HepG2 (cell line): Measurements from ENCODE around the gene KIRREL3. TPM values are rescaled to one million over a fixed set of nuclear protein-coding genes. Genes with fewer than 3 reads are reported as not detected.

Source experiments
- ATAC-seq: fragments of 200-7000 bp; cut with Tn5 transposase; 3 replicates; pipeline ENCODE4 v1.9.1; 2020; ENCODE audit warnings: mild to moderate bottlenecking, moderate library complexity
- BruUV-seq: library from RNA; stranded (reverse); fragments of 400-500 nt; replicated peaks from 2 replicates; lab custom pipeline; 2021; lab: Mats Ljungman, UMichigan
- CTCF ChIA-PET: fragments of 300-600 bp; formaldehyde crosslinking; extraction: SDS; loops from one replicate; lab custom pipeline; 2021; ENCODE audit warnings: low total read pairs, inconsistent platforms, low intra/inter-chr PET ratio; lab: Yijun Ruan, JAX
- POLR2A ChIA-PET: fragments of 350-600 bp; sonication (Branson Sonifier 250); formaldehyde crosslinking; loops from one replicate; lab custom pipeline; 2020; ENCODE audit warnings: antibody characterized with exemption, inconsistent platforms; lab: Yijun Ruan, JAX
- DNase-seq: peaks from one replicate; pipeline ENCODE4 v3.0.0-alpha.2; 2015; ENCODE audit warnings: low spot score
- FAIRE-seq: peaks from 3 replicates; lab custom pipeline; 2011; peaks lifted over from hg19 to GRCh38; lab: Jason Lieb, UNC
- H2AFZ ChIP-seq: one replicate; pipeline ENCODE4 v1.6.1; 2011; ENCODE audit warnings: low read length, inconsistent platforms
- H3K27ac ChIP-seq: fragments of 300-600 bp; 3 replicates; pipeline ENCODE4 v1.8.0; 2011; ENCODE audit warnings: mixed run types, mild to moderate bottlenecking, mixed read lengths, low read length, inconsistent platforms; ENCODE audit not compliant: insufficient read depth; ENCODE audit errors: extremely low read length
- H3K27me3 ChIP-seq, 2 experiments: fragments of 200-600 bp in 1 of 2; 2 replicates in 1 of 2; 3 replicates in 1 of 2; pipeline versions ENCODE4 v1.6.0 to v1.8.0; 2011; ENCODE audit warnings: low read length in 2 of 2, mild to moderate bottlenecking in 2 of 2, moderate library complexity in 2 of 2, inconsistent platforms in 1 of 2; ENCODE audit not compliant: insufficient read depth in 2 of 2, control insufficient read depth in 1 of 2
- H3K36me3 ChIP-seq, 2 experiments: fragments of 200-600 bp in 1 of 2; replicated peaks in 1 of 2; 2 replicates in 1 of 2; 3 replicates in 1 of 2; pipeline versions ENCODE4 v1.5.1 to v1.8.0; 2011; ENCODE audit warnings: low read length in 2 of 2, inconsistent platforms in 1 of 2; ENCODE audit not compliant: insufficient read depth in 2 of 2, control insufficient read depth in 1 of 2
- H3K4me1 ChIP-seq: 2 replicates; pipeline ENCODE4 v1.5.1; 2012; ENCODE audit warnings: low read length, inconsistent platforms; ENCODE audit not compliant: insufficient read depth
- H3K4me2 ChIP-seq: 2 replicates; pipeline ENCODE4 v1.6.0; 2011; ENCODE audit warnings: low read depth, low read length, inconsistent platforms
- H3K4me3 ChIP-seq, 3 experiments: fragments of 200-600 bp in 1 of 3; sonication (generic), shearing (Covaris generic) in 1 of 3; replicated peaks in 1 of 3; 2 replicates each; pipeline ENCODE4 v1.5.1; 2011 to 2016; ENCODE audit warnings: low read length in 3 of 3, inconsistent platforms in 2 of 3, low read depth in 2 of 3, mild to moderate bottlenecking in 2 of 3, control low read depth in 1 of 3, mixed read lengths in 1 of 3; ENCODE audit not compliant: insufficient read depth in 1 of 3
- H3K79me2 ChIP-seq: one replicate; pipeline ENCODE4 v1.6.1; 2011; ENCODE audit warnings: low read length, inconsistent platforms; ENCODE audit not compliant: insufficient read depth
- H3K9ac ChIP-seq: 2 replicates; pipeline ENCODE4 v1.6.0; 2011; ENCODE audit warnings: mild to moderate bottlenecking, low read depth, low read length, inconsistent platforms; ENCODE audit not compliant: insufficient read depth
- H3K9me3 ChIP-seq: 2 replicates; pipeline ENCODE4 v1.5.1; 2012; ENCODE audit warnings: mild to moderate bottlenecking, low read length
- H4K20me1 ChIP-seq: 2 replicates; pipeline ENCODE4 v1.6.0; 2011; ENCODE audit warnings: inconsistent platforms, mild to moderate bottlenecking, low read length, moderate library complexity; ENCODE audit not compliant: insufficient read depth
- ARNTL ChIP-seq: sonication (generic); formaldehyde crosslinking; IDR thresholded peaks from 2 replicates; pipeline ENCODE4 v1.4.0; 2020; ENCODE audit warnings: mild to moderate bottlenecking, missing genetic modification reagents
- FIP1L1 ChIP-seq: fragments of 200-400 bp; formaldehyde crosslinking; IDR thresholded peaks from 2 replicates; pipeline ENCODE4 v1.6.1; 2018; ENCODE audit warnings: low read depth, mild to moderate bottlenecking, low read length, moderate library complexity, borderline replicate concordance; ENCODE audit not compliant: insufficient read depth
- GMEB2 ChIP-seq: IDR thresholded peaks from 2 replicates; pipeline ENCODE4 v1.6.1; 2016; ENCODE audit warnings: missing biosample characterization, missing genetic modification reagents, low read depth
- MTERF4 ChIP-seq: sonication (generic); formaldehyde crosslinking; IDR thresholded peaks from 2 replicates; pipeline ENCODE4 v1.8.0; 2023; ENCODE audit warnings: mild to moderate bottlenecking, missing genetic modification reagents
- NAIF1 ChIP-seq: sonication (generic); formaldehyde crosslinking; IDR thresholded peaks from 2 replicates; pipeline ENCODE4 v1.5.0; 2020; ENCODE audit warnings: mild to moderate bottlenecking, missing genetic modification reagents, borderline replicate concordance
- POLR2AphosphoS5 ChIP-seq: IDR thresholded peaks from 2 replicates; pipeline ENCODE4 v1.6.1; 2012; ENCODE audit warnings: low read depth, low read length
- ZBTB21 ChIP-seq: sonication (generic); formaldehyde crosslinking; IDR thresholded peaks from 2 replicates; pipeline ENCODE4 v1.4.0; 2020; ENCODE audit warnings: missing genetic modification reagents
- WGBS: methylation state at CpG from one replicate; pipeline ENCODE4 v1.1.6; 2017; ENCODE audit warnings: low lambda C conversion rate; 5-methylcytosine and 5-hydroxymethylcytosine counted together
- in situ Hi-C: cut with HindIII; loops from 2 replicates; pipeline ENCODE4 v1.10.0; 2017; ENCODE audit warnings: low pct_unique_long_range_greater_than_20kb; ENCODE audit not compliant: extremely low pct_ligation_motif_present
- intact Hi-C: fragments of 100-400 bp; cut with micrococcal nuclease; formaldehyde crosslinking; loops from one replicate; pipeline ENCODE4 v1.10.0; 2022; ENCODE audit not compliant: unreplicated experiment
- polyA plus RNA-seq, 8 experiments: library from polyadenylated mRNA; depleted of rRNA in 3 of 8; stranded (reverse) in 7 of 8; unstranded in 1 of 8; fragments of >200 nt; fragmentation: Illumina TruSeq in 4 of 8; extraction: Trizol in 4 of 8; gene quantifications; 2 replicates each; pipeline versions ENCODE4 v1.2.1 to v1.2.3, GENCODE V29; 2011 to 2016; ENCODE audit warnings: low read depth in 4 of 8, missing spikeins in 1 of 8, mixed read lengths in 1 of 8; ENCODE audit not compliant: insufficient read depth in 1 of 8
- total RNA-seq, 5 experiments: library from RNA; depleted of rRNA; stranded (reverse); fragments of >200 nt; fragmentation: Illumina TruSeq; extraction: Trizol; gene quantifications; 2 replicates each; pipeline ENCODE4 v1.2.3, GENCODE V29; 2016; ENCODE audit warnings: low read depth in 1 of 5
- TF ChIP-seq, protein P1 (sequence below): sonication (generic); formaldehyde crosslinking; conservative IDR thresholded peaks from 2 replicates; pipeline ENCODE4 v1.8.0; 2022; ENCODE audit warnings: missing genetic modification reagents
- TF ChIP-seq, protein P2 (sequence below): sonication (generic); formaldehyde crosslinking; IDR thresholded peaks from 2 replicates; pipeline ENCODE4 v1.5.0; 2020; ENCODE audit warnings: mild to moderate bottlenecking, low read depth, missing genetic modification reagents, borderline replicate concordance

KIRREL3 gene
- total and polyA plus RNA-seq, 2 of the 13 experiments (the other 11 are each of a cell fraction or from before 2014, with no cell fraction given) = not detected

DNA sequence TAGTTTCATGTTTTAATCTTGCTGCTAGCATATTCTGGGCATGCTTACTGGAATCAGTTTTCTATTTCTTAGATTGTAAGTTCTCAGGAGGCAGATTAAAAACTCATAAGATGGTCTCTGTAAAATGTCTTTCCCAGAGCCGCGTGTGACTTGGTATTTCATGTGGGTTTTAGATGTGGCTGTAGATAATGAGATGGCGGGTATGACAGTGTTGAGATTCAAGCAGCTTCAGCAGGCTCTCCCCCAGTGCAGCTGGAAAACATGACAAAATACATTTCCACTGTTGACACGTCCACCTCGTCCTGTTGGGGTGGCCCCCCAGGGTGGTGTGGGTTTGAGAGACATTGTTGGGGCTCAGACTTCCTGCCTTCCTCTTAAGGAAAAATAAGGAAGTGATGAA is 106.8 kb downstream of the KIRREL3 start:
- H3K27me3 ChIP-seq = peaks cover 0 to 13% of the 10 kb centered on the region in 2 experiments; a peak in 1 of 5 replicates
- intact Hi-C loops = no loop called here
- no peaks in the 10 kb centered on the region for H3K36me3 ChIP-seq
- no peaks in the 10 kb centered on the region for H3K4me1 ChIP-seq
- TF ChIP-seq FIP1L1 = no peak
- TF ChIP-seq, protein P1, sequence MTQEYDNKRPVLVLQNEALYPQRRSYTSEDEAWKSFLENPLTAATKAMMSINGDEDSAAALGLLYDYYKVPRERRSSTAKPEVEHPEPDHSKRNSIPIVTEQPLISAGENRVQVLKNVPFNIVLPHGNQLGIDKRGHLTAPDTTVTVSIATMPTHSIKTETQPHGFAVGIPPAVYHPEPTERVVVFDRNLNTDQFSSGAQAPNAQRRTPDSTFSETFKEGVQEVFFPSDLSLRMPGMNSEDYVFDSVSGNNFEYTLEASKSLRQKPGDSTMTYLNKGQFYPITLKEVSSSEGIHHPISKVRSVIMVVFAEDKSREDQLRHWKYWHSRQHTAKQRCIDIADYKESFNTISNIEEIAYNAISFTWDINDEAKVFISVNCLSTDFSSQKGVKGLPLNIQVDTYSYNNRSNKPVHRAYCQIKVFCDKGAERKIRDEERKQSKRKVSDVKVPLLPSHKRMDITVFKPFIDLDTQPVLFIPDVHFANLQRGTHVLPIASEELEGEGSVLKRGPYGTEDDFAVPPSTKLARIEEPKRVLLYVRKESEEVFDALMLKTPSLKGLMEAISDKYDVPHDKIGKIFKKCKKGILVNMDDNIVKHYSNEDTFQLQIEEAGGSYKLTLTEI = no peak
- no peak for TF ChIP-seq ZBTB21 (CRISPR knock-in tag)
- TF ChIP-seq MTERF4 (CRISPR knock-in tag) = no peak
- TF ChIP-seq POLR2AphosphoS5 = no peak
- TF ChIP-seq NAIF1 (CRISPR knock-in tag) = no peak
- ChIA-PET POLR2A (no interaction called here), CTCF (no interaction called here)
- no peak overlapping the region for H3K27ac ChIP-seq
- H3K4me2 ChIP-seq = no peak overlapping the region
- in situ Hi-C loops = no loop called here
- H2AFZ ChIP-seq = no peak overlapping the region
- H4K20me1 ChIP-seq = no peaks in the 10 kb centered on the region
- no peaks in the 10 kb centered on the region for H3K9me3 ChIP-seq
- no peak for DNase-seq
- ATAC-seq = no peak
- 6% methylated on average over 5 of the region's 5 CpGs for WGBS
- H3K4me3 ChIP-seq = no peak overlapping the region
- BruUV-seq = no TSS peak
- no peaks in the 10 kb centered on the region for H3K79me2 ChIP-seq
- no peak overlapping the region for H3K9ac ChIP-seq
- no peak for FAIRE-seq

GRCh38 chr11:126892756-126893155 is 107.8 kb downstream of the KIRREL3 start:
- H4K20me1 ChIP-seq = no peaks in the 10 kb centered on the region
- no peaks in the 10 kb centered on the region for H3K9me3 ChIP-seq
- ChIA-PET POLR2A (no interaction called here), CTCF (no interaction called here)
- H3K79me2 ChIP-seq = no peaks in the 10 kb centered on the region
- WGBS = 52% methylated on average over 6 of the region's 9 CpGs
- no peaks in the 10 kb centered on the region for H3K36me3 ChIP-seq
- H3K4me3 ChIP-seq = no peak overlapping the region
- DNase-seq (no peak), FAIRE-seq (no peak), ATAC-seq (no peak)
- no peak overlapping the region for H3K9ac ChIP-seq
- no peak overlapping the region for H3K4me2 ChIP-seq
- peaks cover 0 to 13% of the 10 kb centered on the region in 2 experiments; a peak in 1 of 5 replicates for H3K27me3 ChIP-seq
- intact Hi-C loops = no loop called here
- H2AFZ ChIP-seq = no peak overlapping the region
- BruUV-seq = no TSS peak
- H3K27ac ChIP-seq = no peak overlapping the region
- H3K4me1 ChIP-seq = no peaks in the 10 kb centered on the region
- in situ Hi-C loops = no loop called here
- TF ChIP-seq ARNTL (CRISPR knock-in tag) (no peak), GMEB2 (no peak)
- TF ChIP-seq, protein P2, sequence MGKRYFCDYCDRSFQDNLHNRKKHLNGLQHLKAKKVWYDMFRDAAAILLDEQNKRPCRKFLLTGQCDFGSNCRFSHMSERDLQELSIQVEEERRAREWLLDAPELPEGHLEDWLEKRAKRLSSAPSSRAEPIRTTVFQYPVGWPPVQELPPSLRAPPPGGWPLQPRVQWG (CRISPR knock-in tag) = no peak
